ENCODE measurements around the gene CHD6. TPM values are rescaled to one million over a fixed set of nuclear protein-coding genes. Genes with fewer than 3 reads are reported as not detected.

CHD6 gene
- total RNA-seq, 2 experiments from 2014 or later, result 26.9 to 45.7 TPM

DNA sequence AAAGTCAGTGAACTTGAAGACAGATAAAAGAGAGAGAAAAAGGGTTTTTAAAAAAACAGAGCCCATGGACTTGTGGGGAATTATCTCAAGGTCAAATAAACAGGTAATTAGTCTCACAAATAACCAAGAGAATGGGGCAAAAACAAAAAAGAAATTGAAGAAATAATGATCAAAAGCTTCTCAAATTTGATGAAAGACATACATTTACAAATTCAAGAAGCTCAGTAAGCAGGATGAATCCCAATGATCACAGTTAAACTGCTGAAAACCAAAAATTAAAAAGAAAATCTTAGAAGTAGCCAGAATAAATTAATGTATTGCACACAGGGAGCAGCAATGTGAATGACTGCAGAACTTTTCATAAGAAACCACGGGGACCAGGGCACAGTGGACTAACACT lies 139.1 kb downstream of the CHD6 start:
- Histone ChIP-seq H3K4me1 (ENCODE audit: insufficient read depth, low read length, poor library complexity, severe bottlenecking) (peaks cover 7% of the 10 kb centered on the region), H3K79me2 (ENCODE audit: insufficient read depth, low read depth, low read length) (no peaks in the 10 kb centered on the region), H3K9me2 (ENCODE audit: insufficient read depth, low read length) (no peaks in the 10 kb centered on the region), H3K4me2 (ENCODE audit: low read length) (no peak overlapping the region), H3K9me3 (ENCODE audit: low read length) (no peaks in the 10 kb centered on the region), H3K27ac (ENCODE audit: low read depth, low read length, poor library complexity, severe bottlenecking) (no peak overlapping the region), H3K4me3 (ENCODE audit: low read depth, low read length, poor library complexity, severe bottlenecking) (no peak overlapping the region), H2AFZ (ENCODE audit: low read length) (no peak overlapping the region), H4K20me1 (ENCODE audit: insufficient read depth, low read length) (no peaks in the 10 kb centered on the region), H3K36me3 (ENCODE audit: insufficient read depth, low read length) (peaks cover 16% of the 10 kb centered on the region; the same call in 1 of the 2 replicates)
- no peak for DNase-seq (ENCODE audit: low spot score)
- intact Hi-C loops (cut with micrococcal nuclease; ENCODE audit: unreplicated experiment), result no loop called here
- no TSS peak for BruUV-seq (replicated peaks)
- ChIA-PET POLR2A (interaction anchor here (0.6 kb wide), 1 partner anchor 479 kb away, joined by 5 read pairs; no protein-coding TSS in a partner anchor), CTCF (ENCODE audit: unreplicated experiment) (no interaction called here)
- no peak for TF ChIP-seq EZH2phosphoT487 (IDR thresholded peaks at IDR 0.05; ENCODE audit: borderline replicate concordance, low read depth, low read length)
- TF ChIP-seq CTCF (conservative IDR thresholded peaks at IDR 0.05; ENCODE audit: low read length), result no peak

DNA sequence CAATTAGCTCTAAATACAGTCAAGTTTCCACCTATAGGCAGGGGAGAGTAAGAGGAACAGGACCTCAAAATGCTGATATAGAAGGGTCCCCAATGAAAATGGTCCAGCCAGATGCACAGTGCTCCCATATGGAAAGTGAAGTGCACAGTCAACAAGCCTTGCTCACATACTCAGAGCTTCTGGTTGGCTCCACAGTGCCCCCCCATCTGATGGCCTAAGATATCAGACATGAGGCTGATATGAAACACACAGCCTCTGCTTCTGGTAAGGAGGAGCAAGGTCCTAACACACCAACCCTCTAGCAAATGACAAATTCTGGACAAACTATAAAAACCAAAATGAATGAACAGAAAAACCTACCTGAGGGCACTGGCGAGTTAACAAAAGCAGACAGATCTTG lies 140.2 kb downstream of the CHD6 start:
- no TSS peak for BruUV-seq (replicated peaks)
- DNase-seq (ENCODE audit: low spot score), result no peak
- Histone ChIP-seq H3K9me2 (ENCODE audit: insufficient read depth, low read length) (no peaks in the 10 kb centered on the region), H3K79me2 (ENCODE audit: insufficient read depth, low read depth, low read length) (no peaks in the 10 kb centered on the region), H4K20me1 (ENCODE audit: insufficient read depth, low read length) (no peaks in the 10 kb centered on the region), H3K4me2 (ENCODE audit: low read length) (no peak overlapping the region), H3K27ac (ENCODE audit: low read depth, low read length, poor library complexity, severe bottlenecking) (no peak overlapping the region), H3K4me3 (ENCODE audit: low read depth, low read length, poor library complexity, severe bottlenecking) (no peak overlapping the region), H3K4me1 (ENCODE audit: insufficient read depth, low read length, poor library complexity, severe bottlenecking) (peaks cover 7% of the 10 kb centered on the region), H3K36me3 (ENCODE audit: insufficient read depth, low read length) (peaks cover 13% of the 10 kb centered on the region; the same call in 1 of the 2 replicates), H3K9me3 (ENCODE audit: low read length) (no peaks in the 10 kb centered on the region), H2AFZ (ENCODE audit: low read length) (no peak overlapping the region)
- POLR2A ChIA-PET, result no interaction called here
- CTCF ChIA-PET (ENCODE audit: unreplicated experiment), result no interaction called here
- intact Hi-C loops (cut with micrococcal nuclease; ENCODE audit: unreplicated experiment), result no loop called here
- TF ChIP-seq EZH2phosphoT487 (IDR thresholded peaks at IDR 0.05; ENCODE audit: borderline replicate concordance, low read depth, low read length) (no peak), CTCF (conservative IDR thresholded peaks at IDR 0.05; ENCODE audit: low read length) (no peak)

DNA sequence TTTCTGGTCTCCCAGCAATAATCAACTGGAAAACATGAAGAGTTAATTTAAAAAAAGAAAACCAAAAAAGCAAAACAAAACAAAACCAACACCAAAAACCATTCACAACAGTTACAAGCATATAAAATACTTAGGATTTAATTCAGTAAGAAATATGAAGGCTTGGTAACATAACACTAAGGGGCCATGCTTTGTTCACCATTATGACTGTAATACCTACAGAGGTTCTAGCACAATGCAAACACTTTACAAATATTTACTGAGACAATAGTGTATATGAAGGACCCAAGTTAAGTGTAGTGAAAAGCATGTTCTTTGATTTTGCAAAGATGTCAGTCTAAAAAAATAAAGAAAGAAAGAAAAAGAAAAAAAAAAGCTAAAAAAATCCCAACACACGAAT lies 141.7 kb downstream of the CHD6 start:
- BruUV-seq (replicated peaks), result no TSS peak
- H3K9me2 ChIP-seq (ENCODE audit: insufficient read depth, low read length), result no peaks in the 10 kb centered on the region
- CTCF ChIA-PET (ENCODE audit: unreplicated experiment), result no interaction called here
- no peaks in the 10 kb centered on the region for H3K79me2 ChIP-seq (ENCODE audit: insufficient read depth, low read depth, low read length)
- no peak overlapping the region for H3K4me3 ChIP-seq (ENCODE audit: low read depth, low read length, poor library complexity, severe bottlenecking)
- intact Hi-C loops (cut with micrococcal nuclease; ENCODE audit: unreplicated experiment), result no loop called here
- no peak for DNase-seq (ENCODE audit: low spot score)
- H2AFZ ChIP-seq (ENCODE audit: low read length), result no peak overlapping the region
- H3K9me3 ChIP-seq (ENCODE audit: low read length), result no peaks in the 10 kb centered on the region
- H4K20me1 ChIP-seq (ENCODE audit: insufficient read depth, low read length), result no peaks in the 10 kb centered on the region
- H3K36me3 ChIP-seq (ENCODE audit: insufficient read depth, low read length), result peaks cover 19% of the 10 kb centered on the region
- POLR2A ChIA-PET, result no interaction called here
- H3K27ac ChIP-seq (ENCODE audit: low read depth, low read length, poor library complexity, severe bottlenecking), result no peak overlapping the region
- TF ChIP-seq CTCF (conservative IDR thresholded peaks at IDR 0.05; ENCODE audit: low read length), result no peak
- TF ChIP-seq EZH2phosphoT487 (IDR thresholded peaks at IDR 0.05; ENCODE audit: borderline replicate concordance, low read depth, low read length), result no peak
- H3K4me2 ChIP-seq (ENCODE audit: low read length), result no peak overlapping the region
- peaks cover 7% of the 10 kb centered on the region for H3K4me1 ChIP-seq (ENCODE audit: insufficient read depth, low read length, poor library complexity, severe bottlenecking)

Data from OCI-LY7 (cell line).